GM23338 (cell line): ENCODE measurements around the gene PMCH. TPM values are rescaled to one million over a fixed set of nuclear protein-coding genes. Genes with fewer than 3 reads are reported as not detected.

Experiments used
- ATAC-seq: fragments of 200-7000 bp; cut with Tn5 transposase; 3 replicates; pipeline ENCODE4 v1.9.1; 2020
- DNase-seq: peaks from one replicate; pipeline ENCODE4 v3.0.0-alpha.2; 2015; ENCODE audit warnings: low spot score
- H2AFZ ChIP-seq: fragments of 200-600 bp; sonication (generic); 2 replicates; pipeline ENCODE4 v1.8.0; 2016; ENCODE audit warnings: antibody characterized with exemption, mild to moderate bottlenecking, moderate library complexity
- H3F3A ChIP-seq: fragments of 200-600 bp; sonication (generic); replicated peaks from 2 replicates; pipeline ENCODE4 v1.8.0; 2017; ENCODE audit warnings: antibody characterized with exemption, mixed run types, low read depth
- H3K27ac ChIP-seq: fragments of 200-600 bp; sonication (generic); 2 replicates; pipeline ENCODE4 v1.6.1; 2016; ENCODE audit warnings: low read depth
- H3K27me3 ChIP-seq: fragments of 200-600 bp; sonication (generic); 2 replicates; pipeline ENCODE4 v1.8.0; 2016; ENCODE audit warnings: mild to moderate bottlenecking, mixed run types, moderate library complexity; ENCODE audit not compliant: insufficient read depth
- H3K36me3 ChIP-seq: fragments of 200-600 bp; sonication (generic); 2 replicates; pipeline ENCODE4 v1.8.0; 2016; ENCODE audit warnings: mild to moderate bottlenecking; ENCODE audit not compliant: insufficient read depth
- H3K4me1 ChIP-seq: fragments of 200-600 bp; sonication (generic); 2 replicates; pipeline ENCODE4 v1.8.0; 2016; ENCODE audit warnings: mild to moderate bottlenecking, moderate library complexity; ENCODE audit not compliant: insufficient read depth
- H3K4me2 ChIP-seq: fragments of 200-600 bp; sonication (generic); 2 replicates; pipeline ENCODE4 v1.7.1; 2017; ENCODE audit warnings: mixed run types
- H3K4me3 ChIP-seq: fragments of 200-600 bp; sonication (generic); 2 replicates; pipeline ENCODE4 v1.6.1; 2016; ENCODE audit warnings: mixed run types
- H3K79me2 ChIP-seq: fragments of 200-600 bp; sonication (generic); replicated peaks from 2 replicates; pipeline ENCODE4 v1.8.0; 2017; ENCODE audit warnings: mild to moderate bottlenecking; ENCODE audit not compliant: insufficient read depth
- H3K9me2 ChIP-seq: fragments of 200-600 bp; sonication (generic); 2 replicates; pipeline ENCODE4 v1.8.0; 2017; ENCODE audit not compliant: insufficient read depth
- H4K20me1 ChIP-seq: fragments of 200-600 bp; sonication (generic); replicated peaks from 2 replicates; pipeline ENCODE4 v1.8.0; 2017; ENCODE audit warnings: mild to moderate bottlenecking; ENCODE audit not compliant: insufficient read depth
- H3K27ac Mint-ChIP-seq: 2 replicates; pipeline ENCODE4 v1.8.0; 2020; ENCODE audit warnings: inconsistent platforms, mild to moderate bottlenecking, moderate library complexity, mixed read lengths
- H3K27me3 Mint-ChIP-seq: 3 replicates; pipeline ENCODE4 v1.8.0; 2022; ENCODE audit warnings: low read depth, mild to moderate bottlenecking, moderate library complexity, mixed read lengths, inconsistent platforms; ENCODE audit not compliant: insufficient read depth, poor library complexity
- H3K36me3 Mint-ChIP-seq: 3 replicates; pipeline ENCODE4 v1.8.0; 2021; ENCODE audit warnings: low read depth, mild to moderate bottlenecking, inconsistent platforms, moderate library complexity, mixed read lengths
- H3K4me1 Mint-ChIP-seq: 3 replicates; pipeline ENCODE4 v1.8.0; 2020; ENCODE audit warnings: mild to moderate bottlenecking, inconsistent platforms, mixed read lengths
- H3K4me3 Mint-ChIP-seq: 3 replicates; pipeline ENCODE4 v1.8.0; 2021; ENCODE audit warnings: moderate library complexity, mild to moderate bottlenecking, inconsistent platforms, mixed read lengths
- H3K9me3 Mint-ChIP-seq: 3 replicates; pipeline ENCODE4 v1.8.0; 2020; ENCODE audit warnings: moderate library complexity, mild to moderate bottlenecking, inconsistent platforms, mixed read lengths
- CREB1 ChIP-seq: fragments of 250-450 bp; sonication (Bioruptor Pico); IDR thresholded peaks from 2 replicates; pipeline ENCODE4 v1.5.0; 2020; ENCODE audit warnings: low read depth, mild to moderate bottlenecking, moderate library complexity
- EZH2phosphoT487 ChIP-seq: fragments of 200-600 bp; sonication (generic); IDR thresholded peaks from one replicate; pipeline ENCODE4 v1.8.1; 2018; ENCODE audit warnings: antibody characterized with exemption; ENCODE audit not compliant: unreplicated experiment
- JUNB ChIP-seq: IDR thresholded peaks from one replicate; pipeline ENCODE4 v1.6.1; 2016; ENCODE audit warnings: antibody characterized with exemption; ENCODE audit not compliant: unreplicated experiment
- NANOG ChIP-seq: IDR thresholded peaks from 2 replicates; pipeline ENCODE4 v1.6.1; 2016; ENCODE audit warnings: antibody characterized with exemption, borderline replicate concordance
- POLR2AphosphoS5 ChIP-seq: IDR thresholded peaks from 2 replicates; pipeline ENCODE4 v1.6.1; 2016; ENCODE audit warnings: antibody characterized with exemption, low read depth
- STAT1 ChIP-seq: IDR thresholded peaks from one replicate; pipeline ENCODE4 v1.6.1; 2016; ENCODE audit warnings: antibody characterized with exemption; ENCODE audit not compliant: unreplicated experiment
- ZNF114 ChIP-seq: fragments of 250-450 bp; sonication (Bioruptor Pico); IDR thresholded peaks from 2 replicates; pipeline ENCODE4 v1.5.0; 2020; ENCODE audit warnings: mild to moderate bottlenecking, moderate library complexity
- ZNF331 ChIP-seq: fragments of 250-450 bp; sonication (Bioruptor Pico); IDR thresholded peaks from 2 replicates; pipeline ENCODE4 v1.5.0; 2020; ENCODE audit warnings: low read depth, mild to moderate bottlenecking, moderate library complexity
- polyA plus RNA-seq: library from polyadenylated mRNA; unstranded; fragments of >200 nt; fragmentation: Nextera tagmentation; extraction: Ambion mirVana; gene quantifications from 2 replicates; pipeline ENCODE4 v1.2.1, GENCODE V29; 2016
- total RNA-seq: library from RNA; depleted of rRNA; stranded (reverse); fragments of >200 nt; shearing (Covaris generic); gene quantifications from 2 replicates; pipeline ENCODE4 v1.2.3, GENCODE V29; 2014
- TF ChIP-seq, protein P1 (sequence below): fragments of 250-450 bp; sonication (Bioruptor Pico); IDR thresholded peaks from 2 replicates; pipeline ENCODE4 v1.5.0; 2020; ENCODE audit warnings: mild to moderate bottlenecking, moderate library complexity
- TF ChIP-seq, protein P2 (sequence below), 2 experiments: fragments of 200-600 bp in 1 of 2; sonication (generic) in 1 of 2; conservative IDR thresholded peaks; 2 replicates each; pipeline versions ENCODE4 v1.5.1 to v1.6.1; 2016 to 2017; ENCODE audit warnings: antibody characterized with exemption in 2 of 2, low read depth in 2 of 2, mild to moderate bottlenecking in 2 of 2, moderate library complexity in 1 of 2
- TF ChIP-seq, protein P3 (sequence below): IDR thresholded peaks from 2 replicates; pipeline ENCODE4 v1.6.1; 2016; ENCODE audit warnings: antibody characterized with exemption
- TF ChIP-seq, protein P4 (sequence below): IDR thresholded peaks from one replicate; pipeline ENCODE4 v1.6.1; 2018; ENCODE audit warnings: antibody characterized with exemption; ENCODE audit not compliant: unreplicated experiment

Gene PMCH
- total and polyA plus RNA-seq, 2 experiments from 2014 or later = 1.1 TPM; not detected in 1

DNA sequence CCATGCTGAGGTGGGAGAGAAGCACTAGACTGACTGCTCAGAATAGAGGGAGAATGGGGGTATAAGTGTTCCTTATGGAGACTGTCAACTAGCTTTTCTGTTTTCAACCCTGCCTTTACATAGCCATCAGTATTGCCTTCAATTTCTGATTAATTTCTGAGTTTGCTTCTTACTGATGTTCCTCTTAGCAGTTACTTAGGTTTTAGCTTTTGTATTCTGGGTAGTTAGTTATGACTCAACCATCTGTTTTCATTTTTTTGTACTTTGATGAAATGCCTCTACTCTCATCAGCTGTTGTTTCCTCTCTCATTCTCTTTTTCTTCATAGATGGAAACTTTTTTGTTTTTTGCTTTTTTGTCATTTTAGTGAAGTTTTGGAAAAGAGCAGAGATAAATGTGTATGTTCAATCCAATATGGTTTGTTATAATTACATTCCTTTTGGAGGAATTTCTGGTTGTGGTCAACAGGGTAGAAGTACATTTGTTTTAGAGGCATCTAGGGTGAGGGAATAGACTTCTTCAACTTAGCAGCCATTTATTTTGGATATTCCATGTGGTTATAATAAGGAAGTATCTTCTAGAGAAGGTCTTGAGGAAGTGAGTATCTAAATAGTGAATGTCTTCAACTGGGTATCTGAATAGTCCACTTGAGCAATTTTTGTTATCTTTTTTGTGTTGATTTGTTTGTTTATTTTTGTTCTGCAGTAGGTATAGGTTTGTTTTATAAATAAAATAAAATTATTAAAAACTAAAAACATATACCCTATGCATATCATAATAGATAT lies 29.6 kb downstream of the PMCH start (continued):
- TF ChIP-seq, protein P1, sequence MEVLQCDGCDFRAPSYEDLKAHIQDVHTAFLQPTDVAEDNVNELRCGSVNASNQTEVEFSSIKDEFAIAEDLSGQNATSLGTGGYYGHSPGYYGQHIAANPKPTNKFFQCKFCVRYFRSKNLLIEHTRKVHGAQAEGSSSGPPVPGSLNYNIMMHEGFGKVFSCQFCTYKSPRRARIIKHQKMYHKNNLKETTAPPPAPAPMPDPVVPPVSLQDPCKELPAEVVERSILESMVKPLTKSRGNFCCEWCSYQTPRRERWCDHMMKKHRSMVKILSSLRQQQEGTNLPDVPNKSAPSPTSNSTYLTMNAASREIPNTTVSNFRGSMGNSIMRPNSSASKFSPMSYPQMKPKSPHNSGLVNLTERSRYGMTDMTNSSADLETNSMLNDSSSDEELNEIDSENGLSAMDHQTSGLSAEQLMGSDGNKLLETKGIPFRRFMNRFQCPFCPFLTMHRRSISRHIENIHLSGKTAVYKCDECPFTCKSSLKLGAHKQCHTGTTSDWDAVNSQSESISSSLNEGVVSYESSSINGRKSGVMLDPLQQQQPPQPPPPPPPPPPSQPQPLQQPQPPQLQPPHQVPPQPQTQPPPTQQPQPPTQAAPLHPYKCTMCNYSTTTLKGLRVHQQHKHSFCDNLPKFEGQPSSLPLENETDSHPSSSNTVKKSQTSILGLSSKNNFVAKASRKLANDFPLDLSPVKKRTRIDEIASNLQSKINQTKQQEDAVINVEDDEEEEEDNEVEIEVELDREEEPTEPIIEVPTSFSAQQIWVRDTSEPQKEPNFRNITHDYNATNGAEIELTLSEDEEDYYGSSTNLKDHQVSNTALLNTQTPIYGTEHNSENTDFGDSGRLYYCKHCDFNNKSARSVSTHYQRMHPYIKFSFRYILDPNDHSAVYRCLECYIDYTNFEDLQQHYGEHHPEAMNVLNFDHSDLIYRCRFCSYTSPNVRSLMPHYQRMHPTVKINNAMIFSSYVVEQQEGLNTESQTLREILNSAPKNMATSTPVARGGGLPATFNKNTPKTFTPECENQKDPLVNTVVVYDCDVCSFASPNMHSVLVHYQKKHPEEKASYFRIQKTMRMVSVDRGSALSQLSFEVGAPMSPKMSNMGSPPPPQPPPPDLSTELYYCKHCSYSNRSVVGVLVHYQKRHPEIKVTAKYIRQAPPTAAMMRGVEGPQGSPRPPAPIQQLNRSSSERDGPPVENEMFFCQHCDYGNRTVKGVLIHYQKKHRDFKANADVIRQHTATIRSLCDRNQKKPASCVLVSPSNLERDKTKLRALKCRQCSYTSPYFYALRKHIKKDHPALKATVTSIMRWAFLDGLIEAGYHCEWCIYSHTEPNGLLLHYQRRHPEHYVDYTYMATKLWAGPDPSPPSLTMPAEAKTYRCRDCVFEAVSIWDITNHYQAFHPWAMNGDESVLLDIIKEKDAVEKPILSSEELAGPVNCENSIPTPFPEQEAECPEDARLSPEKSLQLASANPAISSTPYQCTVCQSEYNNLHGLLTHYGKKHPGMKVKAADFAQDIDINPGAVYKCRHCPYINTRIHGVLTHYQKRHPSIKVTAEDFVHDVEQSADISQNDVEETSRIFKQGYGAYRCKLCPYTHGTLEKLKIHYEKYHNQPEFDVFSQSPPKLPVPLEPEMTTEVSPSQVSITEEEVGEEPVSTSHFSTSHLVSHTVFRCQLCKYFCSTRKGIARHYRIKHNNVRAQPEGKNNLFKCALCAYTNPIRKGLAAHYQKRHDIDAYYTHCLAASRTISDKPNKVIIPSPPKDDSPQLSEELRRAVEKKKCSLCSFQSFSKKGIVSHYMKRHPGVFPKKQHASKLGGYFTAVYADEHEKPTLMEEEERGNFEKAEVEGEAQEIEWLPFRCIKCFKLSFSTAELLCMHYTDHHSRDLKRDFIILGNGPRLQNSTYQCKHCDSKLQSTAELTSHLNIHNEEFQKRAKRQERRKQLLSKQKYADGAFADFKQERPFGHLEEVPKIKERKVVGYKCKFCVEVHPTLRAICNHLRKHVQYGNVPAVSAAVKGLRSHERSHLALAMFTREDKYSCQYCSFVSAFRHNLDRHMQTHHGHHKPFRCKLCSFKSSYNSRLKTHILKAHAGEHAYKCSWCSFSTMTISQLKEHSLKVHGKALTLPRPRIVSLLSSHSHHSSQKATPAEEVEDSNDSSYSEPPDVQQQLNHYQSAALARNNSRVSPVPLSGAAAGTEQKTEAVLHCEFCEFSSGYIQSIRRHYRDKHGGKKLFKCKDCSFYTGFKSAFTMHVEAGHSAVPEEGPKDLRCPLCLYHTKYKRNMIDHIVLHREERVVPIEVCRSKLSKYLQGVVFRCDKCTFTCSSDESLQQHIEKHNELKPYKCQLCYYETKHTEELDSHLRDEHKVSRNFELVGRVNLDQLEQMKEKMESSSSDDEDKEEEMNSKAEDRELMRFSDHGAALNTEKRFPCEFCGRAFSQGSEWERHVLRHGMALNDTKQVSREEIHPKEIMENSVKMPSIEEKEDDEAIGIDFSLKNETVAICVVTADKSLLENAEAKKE (CRISPR knock-in tag) = no peak
- TF ChIP-seq ZNF331 (CRISPR knock-in tag) = no peak
- no peak for TF ChIP-seq POLR2AphosphoS5
- TF ChIP-seq STAT1 = no peak
- no peak for TF ChIP-seq EZH2phosphoT487
- TF ChIP-seq, protein P2, sequence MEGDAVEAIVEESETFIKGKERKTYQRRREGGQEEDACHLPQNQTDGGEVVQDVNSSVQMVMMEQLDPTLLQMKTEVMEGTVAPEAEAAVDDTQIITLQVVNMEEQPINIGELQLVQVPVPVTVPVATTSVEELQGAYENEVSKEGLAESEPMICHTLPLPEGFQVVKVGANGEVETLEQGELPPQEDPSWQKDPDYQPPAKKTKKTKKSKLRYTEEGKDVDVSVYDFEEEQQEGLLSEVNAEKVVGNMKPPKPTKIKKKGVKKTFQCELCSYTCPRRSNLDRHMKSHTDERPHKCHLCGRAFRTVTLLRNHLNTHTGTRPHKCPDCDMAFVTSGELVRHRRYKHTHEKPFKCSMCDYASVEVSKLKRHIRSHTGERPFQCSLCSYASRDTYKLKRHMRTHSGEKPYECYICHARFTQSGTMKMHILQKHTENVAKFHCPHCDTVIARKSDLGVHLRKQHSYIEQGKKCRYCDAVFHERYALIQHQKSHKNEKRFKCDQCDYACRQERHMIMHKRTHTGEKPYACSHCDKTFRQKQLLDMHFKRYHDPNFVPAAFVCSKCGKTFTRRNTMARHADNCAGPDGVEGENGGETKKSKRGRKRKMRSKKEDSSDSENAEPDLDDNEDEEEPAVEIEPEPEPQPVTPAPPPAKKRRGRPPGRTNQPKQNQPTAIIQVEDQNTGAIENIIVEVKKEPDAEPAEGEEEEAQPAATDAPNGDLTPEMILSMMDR (conservative IDR thresholded peaks at IDR 0.05; ENCODE audit: low read depth in 2 of 2) = no peak

DNA sequence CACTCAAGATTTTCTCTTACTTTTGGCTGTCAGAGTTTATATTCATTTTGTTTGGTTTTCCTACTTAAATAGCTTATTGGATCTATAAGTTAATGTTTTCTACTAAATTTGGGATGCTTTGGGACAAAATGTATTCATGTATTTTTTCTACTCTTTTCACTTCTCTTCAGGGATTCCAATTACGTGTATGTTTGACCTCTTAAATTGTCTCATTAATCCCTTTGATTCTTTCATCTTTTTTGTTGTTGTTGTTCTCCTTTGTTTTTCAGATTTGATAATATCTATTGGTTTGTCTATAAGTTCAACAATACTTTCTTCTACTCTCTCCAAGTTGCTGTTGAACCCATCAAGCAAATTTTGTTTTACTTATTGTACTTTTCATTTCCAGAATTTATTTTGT lies 34.2 kb downstream of the PMCH start:
- H3K4me3 Mint-ChIP-seq = no peak overlapping the region
- H3K9me2 ChIP-seq = no peaks in the 10 kb centered on the region
- no peak for TF ChIP-seq ZNF114 (CRISPR knock-in tag)
- no peak for TF ChIP-seq STAT1
- no peak for TF ChIP-seq POLR2AphosphoS5
- TF ChIP-seq, protein P3, sequence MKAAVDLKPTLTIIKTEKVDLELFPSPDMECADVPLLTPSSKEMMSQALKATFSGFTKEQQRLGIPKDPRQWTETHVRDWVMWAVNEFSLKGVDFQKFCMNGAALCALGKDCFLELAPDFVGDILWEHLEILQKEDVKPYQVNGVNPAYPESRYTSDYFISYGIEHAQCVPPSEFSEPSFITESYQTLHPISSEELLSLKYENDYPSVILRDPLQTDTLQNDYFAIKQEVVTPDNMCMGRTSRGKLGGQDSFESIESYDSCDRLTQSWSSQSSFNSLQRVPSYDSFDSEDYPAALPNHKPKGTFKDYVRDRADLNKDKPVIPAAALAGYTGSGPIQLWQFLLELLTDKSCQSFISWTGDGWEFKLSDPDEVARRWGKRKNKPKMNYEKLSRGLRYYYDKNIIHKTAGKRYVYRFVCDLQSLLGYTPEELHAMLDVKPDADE = no peak
- TF ChIP-seq NANOG = no peak
- TF ChIP-seq, protein P4, sequence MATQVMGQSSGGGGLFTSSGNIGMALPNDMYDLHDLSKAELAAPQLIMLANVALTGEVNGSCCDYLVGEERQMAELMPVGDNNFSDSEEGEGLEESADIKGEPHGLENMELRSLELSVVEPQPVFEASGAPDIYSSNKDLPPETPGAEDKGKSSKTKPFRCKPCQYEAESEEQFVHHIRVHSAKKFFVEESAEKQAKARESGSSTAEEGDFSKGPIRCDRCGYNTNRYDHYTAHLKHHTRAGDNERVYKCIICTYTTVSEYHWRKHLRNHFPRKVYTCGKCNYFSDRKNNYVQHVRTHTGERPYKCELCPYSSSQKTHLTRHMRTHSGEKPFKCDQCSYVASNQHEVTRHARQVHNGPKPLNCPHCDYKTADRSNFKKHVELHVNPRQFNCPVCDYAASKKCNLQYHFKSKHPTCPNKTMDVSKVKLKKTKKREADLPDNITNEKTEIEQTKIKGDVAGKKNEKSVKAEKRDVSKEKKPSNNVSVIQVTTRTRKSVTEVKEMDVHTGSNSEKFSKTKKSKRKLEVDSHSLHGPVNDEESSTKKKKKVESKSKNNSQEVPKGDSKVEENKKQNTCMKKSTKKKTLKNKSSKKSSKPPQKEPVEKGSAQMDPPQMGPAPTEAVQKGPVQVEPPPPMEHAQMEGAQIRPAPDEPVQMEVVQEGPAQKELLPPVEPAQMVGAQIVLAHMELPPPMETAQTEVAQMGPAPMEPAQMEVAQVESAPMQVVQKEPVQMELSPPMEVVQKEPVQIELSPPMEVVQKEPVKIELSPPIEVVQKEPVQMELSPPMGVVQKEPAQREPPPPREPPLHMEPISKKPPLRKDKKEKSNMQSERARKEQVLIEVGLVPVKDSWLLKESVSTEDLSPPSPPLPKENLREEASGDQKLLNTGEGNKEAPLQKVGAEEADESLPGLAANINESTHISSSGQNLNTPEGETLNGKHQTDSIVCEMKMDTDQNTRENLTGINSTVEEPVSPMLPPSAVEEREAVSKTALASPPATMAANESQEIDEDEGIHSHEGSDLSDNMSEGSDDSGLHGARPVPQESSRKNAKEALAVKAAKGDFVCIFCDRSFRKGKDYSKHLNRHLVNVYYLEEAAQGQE = no peak
- TF ChIP-seq CREB1 = no peak
- TF ChIP-seq ZNF331 (CRISPR knock-in tag) = no peak
- TF ChIP-seq EZH2phosphoT487 = no peak
- TF ChIP-seq JUNB = no peak

More for the DNA sequence above, 34.2 kb downstream of the PMCH start:
- Histone ChIP-seq H3F3A (no peaks in the 10 kb centered on the region), H3K27ac (no peak overlapping the region), H3K4me3 (no peak overlapping the region), H4K20me1 (no peaks in the 10 kb centered on the region), H3K4me1 (no peaks in the 10 kb centered on the region; the same call in 1 of the 2 replicates), H3K79me2 (no peaks in the 10 kb centered on the region), H2AFZ (no peak overlapping the region), H3K36me3 (no peaks in the 10 kb centered on the region), H3K4me2 (no peak overlapping the region), H3K27me3 (no peaks in the 10 kb centered on the region)
- no peaks in the 10 kb centered on the region for H3K9me3 Mint-ChIP-seq
- H3K4me1 Mint-ChIP-seq = no peaks in the 10 kb centered on the region
- no peak for ATAC-seq
- DNase-seq = no peak
- H3K36me3 Mint-ChIP-seq = no peaks in the 10 kb centered on the region
- H3K27ac Mint-ChIP-seq = no peak overlapping the region
- H3K27me3 Mint-ChIP-seq = peaks cover 2% of the 10 kb centered on the region
